ENCODE results near the gene CNOT9.

The CNOT9 gene

DNA sequence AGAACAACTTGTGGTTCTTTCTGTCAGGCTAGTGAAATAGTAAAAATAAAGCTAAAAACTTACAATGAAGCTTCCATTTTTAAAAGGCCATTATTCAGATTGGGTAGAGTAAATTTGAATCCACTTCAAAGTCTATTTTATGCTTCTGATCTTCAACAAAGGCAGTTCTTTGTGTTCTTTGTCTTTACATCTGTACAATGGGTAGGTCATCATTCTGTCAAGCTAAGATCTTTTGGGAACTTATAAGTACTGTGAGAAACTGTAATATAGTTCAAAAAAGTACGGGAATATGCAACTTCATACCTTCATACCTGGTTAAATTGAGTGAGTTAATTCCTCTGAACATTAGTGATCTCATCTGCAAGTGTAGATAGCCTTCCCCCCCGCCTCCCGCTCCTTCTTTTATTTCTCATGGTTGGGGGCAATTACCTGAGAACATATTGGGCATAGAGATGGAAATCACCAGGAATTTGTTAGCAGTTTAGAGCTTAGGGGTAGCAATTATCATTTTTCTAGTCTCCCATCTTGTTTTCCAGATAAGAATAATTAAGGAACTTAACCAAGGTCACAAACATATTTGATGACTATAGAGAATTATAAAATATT is 9.7 kb downstream of the CNOT9 start:
- no peak for DNase-seq

GRCh38 chr2:218582076-218582475 is 13.4 kb downstream of the CNOT9 start:
- no peak for DNase-seq

- DNase-seq = no peak
Observed at GRCh38 chr2:218583983-218584850, 15.6 kb downstream of the CNOT9 start.

DNA sequence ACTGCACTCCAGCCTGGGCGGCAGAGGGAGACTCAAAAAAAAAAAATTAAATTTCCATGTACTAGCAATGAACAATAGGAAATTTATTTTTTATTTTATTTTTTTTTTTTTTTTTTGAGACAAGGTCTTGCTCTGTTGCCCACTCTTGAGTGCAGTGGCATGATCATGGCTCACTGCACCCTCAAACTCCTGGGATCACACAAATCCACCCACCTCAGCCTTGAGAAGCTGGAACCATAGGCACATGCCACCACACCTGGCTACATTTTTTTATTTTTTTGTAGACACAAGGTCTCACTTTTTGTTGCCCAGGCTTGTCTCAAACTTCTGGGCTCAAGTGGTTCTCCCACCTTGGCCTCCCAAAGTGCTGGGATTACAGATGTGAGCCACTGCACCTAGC is 16.9 kb downstream of the CNOT9 start:
- DNase-seq = no peak

GRCh38 chr2:218605432-218605831 is 36.8 kb downstream of the CNOT9 start:
- DNase-seq = no peak

DNA sequence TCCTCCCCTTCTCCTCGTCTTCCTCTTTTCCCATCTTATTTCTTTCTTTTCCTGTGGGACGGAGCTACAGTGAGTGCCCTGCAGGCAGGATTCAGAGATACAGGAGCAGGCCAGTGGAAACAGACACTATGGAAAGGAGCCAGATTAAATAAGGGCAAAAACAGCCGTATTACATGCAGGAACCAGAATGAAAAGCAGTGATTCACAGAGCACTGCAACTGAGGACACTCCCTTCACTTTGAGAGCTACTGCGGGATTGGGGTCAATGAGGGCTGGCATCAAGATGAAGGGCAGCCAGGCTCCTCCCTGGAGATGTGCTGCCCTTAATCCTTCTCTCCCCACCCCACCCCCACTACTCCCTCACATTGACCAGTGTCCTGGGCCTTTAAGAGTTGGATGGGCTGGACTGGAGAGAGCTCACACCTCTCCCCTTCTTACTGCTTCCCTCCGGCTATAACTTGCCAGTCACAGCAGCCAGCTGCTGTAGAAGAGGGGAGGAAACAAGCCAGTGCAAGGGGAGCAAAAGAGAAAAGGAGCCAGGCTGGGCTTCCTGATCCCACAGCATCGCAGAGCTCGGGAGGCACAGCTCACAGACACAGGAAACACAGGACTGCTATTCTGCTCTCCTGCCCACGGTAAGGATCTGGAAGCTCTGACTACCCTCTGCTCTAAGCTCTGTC is 38.9 kb downstream of the CNOT9 start, which contains the start of gene PLCD4:
TSS of gene PLCD4 (plus strand) at position 464 of the 680 bp plus-strand sequence. CDS start 7,841 bp downstream, outside the sequence.
- DNase-seq = no peak

GRCh38 chr2:218615868-218616315 is 47.3 kb downstream of the CNOT9 start:
- DNase-seq = no peak

DNA sequence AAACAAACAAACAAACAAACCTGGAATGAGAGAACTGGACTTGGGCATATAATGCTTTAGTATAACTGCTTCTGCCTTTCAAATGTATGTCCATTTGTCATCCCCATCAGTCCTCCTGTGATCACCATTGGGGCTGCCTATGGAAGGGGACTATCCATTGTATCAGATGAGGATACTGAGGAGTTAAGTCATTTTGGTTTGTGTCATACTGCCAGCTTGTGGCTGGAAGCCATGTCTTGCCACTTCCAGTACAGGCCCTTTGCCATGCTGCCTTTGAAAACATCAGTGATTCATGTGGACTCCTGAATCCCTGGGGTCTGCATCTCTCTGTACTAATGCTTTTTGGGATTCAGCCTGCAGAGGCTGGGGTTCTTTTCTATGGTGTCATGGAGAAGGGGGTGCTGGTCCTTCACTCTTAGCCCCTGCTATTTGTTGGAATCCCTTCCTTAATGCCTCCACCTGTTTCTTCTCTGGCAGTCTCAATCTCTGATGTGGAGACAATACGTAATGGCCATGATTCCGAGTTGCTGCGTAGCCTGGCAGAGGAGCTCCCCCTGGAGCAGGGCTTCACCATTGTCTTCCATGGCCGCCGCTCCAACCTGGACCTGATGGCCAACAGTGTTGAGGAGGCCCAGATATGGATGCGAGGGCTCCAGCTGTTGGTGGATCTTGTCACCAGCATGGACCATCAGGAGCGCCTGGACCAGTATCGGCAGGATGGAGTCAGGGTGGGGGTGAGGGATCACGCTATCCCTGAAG is 49.6 kb downstream of the CNOT9 start:
- DNase-seq = no peak

DNA sequence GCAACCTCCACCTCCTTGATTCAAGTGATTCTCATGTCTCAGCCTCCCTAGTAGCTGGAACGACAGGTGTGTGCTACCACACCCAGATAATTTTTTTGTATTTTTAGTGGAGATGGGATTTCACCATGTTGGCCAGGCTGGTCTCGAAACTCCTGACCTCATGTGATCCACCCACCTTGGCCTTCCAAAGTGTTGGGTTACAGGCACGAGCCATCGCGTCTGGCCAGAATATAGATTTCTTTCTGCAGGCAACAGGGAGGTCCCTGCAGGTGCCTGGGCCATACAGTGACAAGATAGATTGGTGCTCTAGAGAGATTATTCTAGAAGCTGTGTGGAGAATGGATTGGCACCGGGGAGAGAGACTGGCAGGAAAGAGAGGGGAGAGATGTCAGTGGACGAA is 52.4 kb downstream of the CNOT9 start:
- DNase-seq = no peak

GRCh38 chr2:218622606-218623365 is 54.1 kb downstream of the CNOT9 start:
- no peak for DNase-seq

- no peak for DNase-seq
Observed at GRCh38 chr2:218623366-218623705, 54.7 kb downstream of the CNOT9 start.

DNA sequence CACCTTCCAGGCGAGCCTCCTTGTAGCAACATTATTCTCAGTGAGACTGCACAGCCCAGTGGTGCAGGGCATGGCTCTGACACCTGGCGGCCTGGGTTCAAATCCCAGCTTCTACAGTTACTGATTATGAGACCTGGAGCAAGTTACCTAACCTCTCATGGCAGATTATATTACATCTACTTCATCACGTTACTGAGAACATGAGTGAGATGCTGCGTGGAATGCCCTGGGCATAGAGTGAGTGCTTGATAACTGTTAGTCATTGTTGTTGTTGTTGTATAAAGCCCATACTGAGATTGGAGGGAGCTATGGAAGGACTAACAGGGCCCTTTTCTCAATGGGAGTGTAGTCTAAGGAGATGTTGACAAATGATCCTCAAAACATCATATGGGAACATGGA is 57.7 kb downstream of the CNOT9 start:
- no peak for DNase-seq

GRCh38 chr2:218627939-218628338 is 59.3 kb downstream of the CNOT9 start:
- DNase-seq = no peak

DNA sequence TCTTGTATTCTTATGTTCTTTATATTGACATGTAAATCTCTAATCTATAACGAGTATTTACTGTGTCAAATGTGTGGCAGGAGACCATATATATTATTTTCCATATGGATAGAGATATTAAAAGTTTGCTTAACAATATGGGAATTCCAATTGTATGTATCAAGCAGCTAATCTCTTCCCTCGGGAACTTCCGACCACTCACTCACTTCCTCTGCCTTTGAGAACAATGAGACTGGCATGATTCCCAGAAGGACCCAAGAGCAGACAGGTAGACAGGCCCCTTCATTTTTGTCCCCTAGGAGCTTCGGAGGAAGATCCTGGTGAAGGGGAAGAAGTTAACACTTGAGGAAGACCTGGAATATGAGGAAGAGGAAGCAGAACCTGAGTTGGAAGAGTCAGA is 63.2 kb downstream of the CNOT9 start:
- no peak for DNase-seq

DNA sequence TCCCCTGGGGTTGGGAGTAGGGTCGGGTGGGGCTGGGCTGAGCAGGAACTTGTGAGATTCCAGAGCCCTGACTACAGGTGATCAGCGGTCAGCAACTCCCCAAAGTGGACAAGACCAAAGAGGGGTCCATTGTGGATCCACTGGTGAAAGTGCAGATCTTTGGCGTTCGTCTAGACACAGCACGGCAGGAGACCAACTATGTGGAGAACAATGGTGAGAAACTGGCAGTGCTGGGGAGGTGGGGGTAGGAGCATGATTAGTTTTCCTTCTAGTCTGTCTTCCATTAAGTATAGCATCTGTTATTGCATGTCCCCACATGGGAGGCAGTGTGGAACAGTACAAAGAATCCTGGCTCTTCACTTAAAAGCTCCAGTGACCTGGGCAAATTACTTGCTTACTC is 67.1 kb downstream of the CNOT9 start:
- no peak for DNase-seq

DNA sequence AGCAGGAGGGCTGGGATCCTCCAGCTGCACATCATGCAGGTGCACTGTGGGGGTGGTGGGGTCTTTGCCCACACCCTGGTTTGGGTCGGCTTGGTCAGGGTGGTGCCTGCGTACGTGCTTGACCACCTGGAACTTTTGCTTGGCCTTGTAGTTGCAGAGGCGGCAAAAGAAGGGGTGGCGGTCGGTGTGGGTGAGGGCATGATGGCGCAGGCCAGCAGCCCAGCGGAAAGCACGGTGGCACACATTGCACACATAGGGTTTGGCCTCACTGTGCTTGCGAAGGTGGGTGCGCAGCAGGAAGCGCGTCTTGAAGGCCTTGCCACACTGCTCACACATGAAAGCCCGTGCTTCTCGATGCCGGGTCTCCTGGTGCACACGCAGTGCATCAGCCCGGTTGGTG is 69.7 kb downstream of the CNOT9 start:
- DNase-seq = no peak

DNA sequence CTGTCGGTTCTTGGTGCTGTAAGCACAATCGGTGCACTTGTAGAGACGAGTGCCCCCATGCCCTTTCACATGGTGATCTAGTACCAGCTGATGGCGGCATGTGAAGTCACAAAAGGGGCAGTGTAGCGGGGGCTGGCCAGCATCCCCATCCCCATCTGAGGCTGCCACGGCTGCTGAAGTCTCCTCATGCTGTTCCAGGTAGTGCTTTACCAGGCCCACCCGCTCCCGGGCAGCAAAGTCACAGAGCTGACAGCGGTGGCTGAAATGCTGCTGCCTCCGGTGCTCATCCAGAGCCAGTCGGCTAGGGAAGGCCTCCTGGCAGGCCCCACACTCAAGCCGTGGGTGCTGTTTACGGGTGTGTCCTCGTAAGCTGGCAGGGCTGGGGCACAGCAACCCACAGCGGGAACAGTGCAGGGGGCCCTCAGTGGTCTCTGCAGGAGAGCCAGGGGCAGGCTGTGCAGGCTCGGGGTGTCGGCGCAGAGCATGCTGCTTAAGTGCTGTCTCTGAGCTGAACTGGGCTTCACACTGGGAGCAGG is 73.5 kb downstream of the CNOT9 start:
- DNase-seq = no peak

DNA sequence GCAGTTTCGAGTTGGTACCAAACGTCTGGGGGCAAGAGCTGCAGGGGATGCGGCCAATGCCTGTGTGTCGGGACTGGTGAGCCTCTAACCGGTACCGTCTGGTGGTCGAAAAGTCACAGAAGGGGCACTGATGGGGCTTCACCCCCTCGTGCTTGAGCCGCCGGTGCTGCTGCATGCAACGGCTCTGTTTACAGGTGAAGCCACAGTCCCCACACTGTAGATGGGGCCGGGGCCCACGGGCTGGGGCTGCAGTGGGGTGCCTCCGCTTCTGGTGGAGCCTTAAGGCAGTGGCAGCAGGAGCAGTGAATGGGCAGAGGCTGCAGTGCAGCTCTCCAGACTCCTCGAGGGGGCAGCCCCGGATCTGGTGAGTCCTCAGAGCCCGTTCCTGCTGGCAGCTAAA is 74.1 kb downstream of the CNOT9 start:
- DNase-seq = no peak

GRCh38 chr2:218643751-218644310 is 75.2 kb downstream of the CNOT9 start:
- no peak for DNase-seq

- DNase-seq = no peak
Observed at GRCh38 chr2:218644721-218645120, 76.1 kb downstream of the CNOT9 start.

DNA sequence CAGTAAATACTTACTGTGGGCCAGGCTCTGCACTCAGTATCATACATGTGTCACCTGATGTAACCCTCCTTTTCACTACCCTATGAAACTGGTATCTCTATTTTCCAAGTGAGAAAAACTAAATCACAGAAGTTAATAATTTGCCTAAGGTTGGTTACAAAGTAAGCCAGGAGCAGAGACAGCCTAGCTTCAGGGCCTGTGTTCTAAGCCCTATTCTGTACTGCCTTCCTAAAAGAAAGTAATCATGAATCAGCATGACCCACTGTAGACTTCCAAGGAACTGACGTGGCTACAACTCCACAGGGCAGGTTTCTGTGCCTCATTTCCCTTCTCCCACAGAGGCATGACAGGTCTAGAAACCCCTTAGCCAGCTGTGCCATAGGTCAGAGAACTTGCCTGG is 76.5 kb downstream of the CNOT9 start:
- DNase-seq = no peak

Measured in activated CD8-positive, alpha-beta memory T cell treated with anti-CD3 and anti-CD28 coated beads, Interleukin-2, amount 50 U/mL, for 48 hours (primary cell).